Body of pancreas (tissue), 4 donors: ENCODE data around the gene ATG2A.

Source experiments
- CTCF ChIP-seq, 7 experiments: fragments of 450-650 bp in 4 of 7; fragments of 200-600 bp in 3 of 7; sonication (generic) in 3 of 7; IDR thresholded peaks; one replicate each; pipeline ENCODE4 v1.5.1; 2016 to 2019; ENCODE audit warnings: antibody characterized with exemption in 7 of 7
- POLR2A ChIP-seq, 3 donors: fragments of 450-650 bp; IDR thresholded peaks; one replicate each; pipeline ENCODE4 v1.6.1; 2016; ENCODE audit warnings: antibody characterized with exemption in 3 of 3, mild to moderate bottlenecking in 2 of 3

GRCh38 chr11:64854157-64854533 lies 62.9 kb downstream of the ATG2A start:
- no peak for TF ChIP-seq CTCF (IDR thresholded peaks at IDR 0.05)
- no peak for TF ChIP-seq POLR2A (IDR thresholded peaks at IDR 0.05)
